Activated CD4-positive, alpha-beta T cell treated with anti-CD3 and anti-CD28 coated beads, Interleukin-2, amount 50 U/mL, for 24 hours (primary cell): ENCODE results near the gene SOX14.

Source experiments
- DNase-seq, 2 donors: peaks; one replicate each; pipeline ENCODE4 v3.0.0-alpha.2; 2020; ENCODE audit warnings: low read depth in 1 of 2, low spot score in 1 of 2

Gene SOX14

GRCh38 chr3:137767538-137768360 lies 3.6 kb downstream of the SOX14 start:
- DNase-seq: no peak

GRCh38 chr3:137768361-137769321 lies 4.5 kb downstream of the SOX14 start:
- DNase-seq: no peak

DNA sequence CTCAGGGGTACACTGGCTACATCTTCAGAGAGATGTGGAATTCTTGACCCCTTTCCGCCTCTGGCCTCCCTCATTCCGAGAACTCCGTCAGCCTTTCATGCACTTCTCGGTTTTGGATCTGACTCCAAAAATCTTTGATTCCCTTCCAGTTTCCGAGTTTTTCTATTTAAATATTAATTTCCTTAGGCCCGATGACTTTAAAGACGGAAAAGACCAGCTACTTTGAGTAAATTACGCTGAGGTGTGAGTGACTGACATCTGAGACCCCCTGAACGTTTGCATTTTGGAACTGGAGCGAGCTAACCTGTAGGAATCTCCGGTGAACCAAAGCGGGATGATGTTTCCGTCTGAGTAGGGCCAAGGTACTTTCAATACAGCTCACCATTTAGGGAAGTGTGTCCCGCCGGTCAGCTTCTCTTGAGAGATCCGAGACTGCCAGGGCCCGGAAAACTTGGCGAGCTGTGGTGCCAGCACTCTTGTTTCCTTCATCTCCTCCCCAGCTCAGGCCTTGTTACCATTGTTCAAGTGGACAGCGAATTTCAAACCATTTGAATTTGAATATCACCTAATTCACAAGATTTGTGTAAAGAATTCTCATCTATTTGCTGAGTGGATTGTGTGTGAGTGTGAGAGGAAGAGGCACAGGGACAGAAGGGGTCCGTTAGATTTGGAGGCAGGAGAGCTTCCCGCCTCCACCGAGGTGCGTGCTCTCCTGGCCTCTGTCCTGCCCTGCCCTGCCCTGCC lies 5.4 kb downstream of the SOX14 start:
- DNase-seq: no peak

GRCh38 chr3:137770066-137770834 lies 6.1 kb downstream of the SOX14 start:
- DNase-seq: no peak

GRCh38 chr3:137770835-137771399 lies 6.8 kb downstream of the SOX14 start:
- no peak for DNase-seq

GRCh38 chr3:137771401-137772213 lies 7.5 kb downstream of the SOX14 start:
- DNase-seq: no peak

DNA sequence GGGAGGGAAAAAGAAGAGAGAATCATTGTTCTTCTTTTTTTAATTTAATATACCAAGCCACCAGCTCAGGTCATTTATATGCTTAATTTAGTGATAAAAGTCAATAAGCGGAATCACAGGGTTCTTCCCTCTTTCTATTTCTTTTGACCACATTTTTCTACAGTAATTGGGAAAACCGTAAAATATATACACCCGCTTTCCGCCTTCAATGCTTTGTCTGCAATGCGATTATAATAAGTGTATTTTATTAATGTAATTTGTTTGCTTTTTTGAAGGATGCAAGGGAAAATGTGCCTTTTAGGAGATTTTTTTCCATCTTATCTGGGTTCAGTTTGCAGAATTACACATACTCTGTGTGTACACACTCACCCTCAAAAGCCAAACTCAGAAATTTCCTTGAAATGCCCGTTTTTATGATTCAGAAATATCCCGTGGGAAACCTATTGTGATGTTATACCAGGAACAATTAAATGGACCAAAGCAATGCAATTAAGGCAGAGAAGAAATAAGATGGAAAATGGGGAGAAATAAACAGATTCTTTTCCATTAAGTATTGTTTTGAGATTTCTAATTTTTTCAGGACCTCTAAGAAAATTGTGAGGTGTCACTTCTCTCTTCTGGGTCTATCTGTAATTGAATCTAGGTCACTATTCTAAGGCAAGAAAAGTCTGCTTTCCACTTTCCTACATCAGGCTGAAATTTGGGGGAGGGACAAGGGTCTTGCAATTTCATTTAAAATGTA lies 8.3 kb downstream of the SOX14 start:
- DNase-seq: no peak

GRCh38 chr3:137778941-137779340 lies 14.8 kb downstream of the SOX14 start:
- DNase-seq: no peak

- DNase-seq: no peak
Observed at GRCh38 chr3:137787529-137787928, 23.4 kb downstream of the SOX14 start.

DNA sequence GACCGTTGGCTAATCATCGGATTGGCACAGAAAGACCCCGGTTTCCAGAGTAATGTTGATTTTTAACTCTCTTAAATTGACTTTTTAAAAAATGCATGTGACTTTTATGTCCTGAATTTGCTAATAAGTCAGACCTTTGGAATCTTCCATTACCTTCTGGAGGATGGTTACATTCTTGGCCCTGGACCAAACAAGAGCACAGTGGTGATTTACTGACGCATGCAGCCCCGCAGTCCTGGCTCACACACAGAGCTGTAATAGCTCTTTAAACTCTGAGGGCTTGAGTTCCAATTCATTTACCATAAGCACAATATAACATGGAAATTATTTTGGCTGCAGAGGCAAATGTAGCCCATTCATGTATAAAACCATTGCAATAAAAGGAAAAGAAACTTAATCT lies 25.1 kb downstream of the SOX14 start:
- DNase-seq: no peak

- DNase-seq: no peak
Observed at GRCh38 chr3:137792626-137793271, 28.6 kb downstream of the SOX14 start.

GRCh38 chr3:137796993-137797392 lies 32.9 kb downstream of the SOX14 start:
- no peak for DNase-seq

DNA sequence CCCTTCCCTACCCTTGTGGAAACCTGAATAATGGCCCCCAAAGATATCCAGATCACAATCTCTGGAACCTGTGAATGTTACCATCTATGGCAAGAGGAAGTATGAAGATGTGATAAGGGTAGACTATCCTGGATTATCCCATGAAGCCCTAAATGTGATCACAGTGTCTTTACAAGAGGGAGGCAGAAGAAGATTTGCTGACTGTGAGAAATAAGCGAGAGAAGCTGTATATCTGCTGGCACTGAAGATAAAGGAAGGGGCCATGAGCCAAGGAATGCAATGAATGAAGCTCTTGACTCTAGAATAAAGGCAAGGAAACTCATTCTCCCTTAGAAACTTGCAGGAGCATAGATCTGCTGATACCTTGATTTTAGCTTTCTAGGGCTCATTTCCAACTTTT lies 39.1 kb downstream of the SOX14 start:
- DNase-seq: no peak

GRCh38 chr3:137807998-137808397 lies 43.9 kb downstream of the SOX14 start:
- DNase-seq: no peak

DNA sequence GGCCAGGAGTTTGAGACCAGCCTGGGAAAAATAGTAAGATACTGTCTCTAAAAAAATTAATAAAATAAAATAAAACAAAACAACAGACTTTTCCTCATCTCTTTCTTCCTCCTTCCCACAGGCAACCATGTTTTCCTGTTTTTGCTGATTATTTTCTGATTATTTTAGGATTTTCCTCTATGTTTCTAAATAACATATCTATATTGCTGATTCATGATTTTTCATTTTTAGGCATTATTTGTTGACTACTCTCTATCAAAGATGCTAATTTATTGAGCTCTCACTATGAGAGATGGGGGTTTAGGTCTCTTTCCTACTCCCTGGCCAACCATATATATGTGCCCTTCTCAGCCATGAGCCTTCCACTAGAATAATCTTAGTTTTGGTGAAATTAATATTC lies 45.4 kb downstream of the SOX14 start:
- no peak for DNase-seq

GRCh38 chr3:137812023-137812422 lies 47.9 kb downstream of the SOX14 start:
- DNase-seq: no peak

GRCh38 chr3:137815251-137815650 lies 51.1 kb downstream of the SOX14 start:
- no peak for DNase-seq
